Pulmonary artery endothelial cell (primary cell): ENCODE results near the gene CYB5A. TPM values are rescaled to one million over a fixed set of nuclear protein-coding genes. Genes with fewer than 3 reads are reported as not detected.
"Not testable (repeated sequence)": the region's sequence is repeated elsewhere in the genome, so short reads cannot be mapped to it uniquely, and the experiment has no call there.

Experiments
- DNase-seq: peaks from one replicate; pipeline ENCODE4 v3.0.0-alpha.2; 2011; ENCODE audit warnings: low read depth, low spot score
- total RNA-seq: library from RNA; depleted of rRNA; stranded (reverse); fragments of >200 nt; gene quantifications from 2 replicates; pipeline ENCODE4 v1.2.3, GENCODE V29; 2014

CYB5A gene
- total RNA-seq, 1 donor from 2014 or later = 63.8 TPM

- DNase-seq = no peak
Measured at GRCh38 chr18:74299162-74299561, 7.4 kb upstream of the CYB5A start.

DNA sequence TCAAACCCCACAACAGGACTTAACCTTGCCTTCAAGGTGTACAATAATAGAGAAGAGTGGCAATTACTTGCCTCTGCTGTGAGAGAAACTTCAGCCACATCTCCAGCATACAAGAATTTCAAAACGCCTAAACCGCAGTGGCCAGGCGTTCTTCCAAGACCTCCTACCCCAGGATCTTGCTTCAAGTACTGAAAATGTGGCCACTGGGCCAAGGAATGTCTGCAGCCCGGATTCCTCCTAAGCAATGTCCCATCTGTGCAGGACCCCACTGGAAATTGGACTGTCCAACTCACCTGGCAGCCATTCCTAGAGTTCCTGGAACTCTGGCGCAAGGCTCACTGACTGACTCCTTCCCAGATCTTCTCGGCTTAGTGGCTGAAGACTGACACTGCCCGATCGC lies 2.8 kb upstream of the CYB5A start:
- DNase-seq = no peak

DNA sequence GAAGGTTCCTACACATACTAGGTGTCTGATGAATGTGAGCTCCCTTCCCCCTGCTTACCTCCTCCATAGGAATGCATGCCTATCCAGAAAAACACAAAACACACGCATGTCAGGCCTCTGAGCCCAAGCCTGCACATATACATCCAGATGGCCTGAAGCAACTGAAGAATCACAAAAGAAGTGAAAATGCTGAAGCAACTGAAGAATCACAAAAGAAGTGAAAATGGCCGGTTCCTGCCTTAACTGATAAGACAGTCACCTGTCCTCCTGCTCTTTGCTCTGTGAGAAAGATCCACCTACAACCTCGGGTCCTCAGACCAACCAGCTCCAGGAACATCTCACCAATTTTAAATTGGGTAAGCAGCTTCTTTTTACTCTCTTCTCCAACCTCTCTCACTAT lies 1.2 kb upstream of the CYB5A start:
- not testable (repeated sequence) for DNase-seq

DNA sequence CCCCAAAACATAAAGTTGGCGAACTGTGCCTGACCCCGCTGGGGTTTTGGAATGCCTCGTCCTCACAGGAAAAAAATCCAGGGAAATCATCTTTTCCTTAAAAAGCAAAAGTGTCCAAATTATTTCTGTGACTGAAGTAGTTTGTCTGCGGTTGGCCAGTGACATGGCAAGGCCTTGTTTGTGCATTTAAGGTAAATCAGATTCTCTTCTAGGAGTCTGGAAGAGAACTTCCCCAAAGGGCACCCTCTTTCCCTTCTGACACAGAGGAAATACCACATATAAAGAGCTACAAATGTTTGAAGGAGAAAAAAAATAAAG lies 737 bp upstream of the CYB5A start:
- no peak for DNase-seq

DNA sequence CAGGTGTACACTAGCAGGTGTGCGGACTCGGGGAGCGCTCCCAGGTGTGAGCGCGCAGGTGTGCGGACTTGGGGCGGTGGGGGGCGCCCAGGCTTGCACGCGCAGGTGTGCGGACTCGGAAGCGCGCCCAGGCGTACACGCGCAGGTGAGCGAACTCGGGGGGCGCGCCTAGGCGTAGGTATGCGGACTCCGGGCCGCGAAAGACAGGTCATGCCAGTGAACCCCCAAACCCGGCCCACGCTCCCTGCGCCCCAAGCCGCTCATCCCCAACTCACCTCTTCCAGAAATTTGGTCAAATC lies 342 bp downstream of the CYB5A start:
- no peak for DNase-seq

GRCh38 chr18:74290794-74291471 lies 830 bp downstream of the CYB5A start:
- DNase-seq = no peak

- no peak for DNase-seq
Measured at GRCh38 chr18:74290021-74290420, 1.7 kb downstream of the CYB5A start.

DNA sequence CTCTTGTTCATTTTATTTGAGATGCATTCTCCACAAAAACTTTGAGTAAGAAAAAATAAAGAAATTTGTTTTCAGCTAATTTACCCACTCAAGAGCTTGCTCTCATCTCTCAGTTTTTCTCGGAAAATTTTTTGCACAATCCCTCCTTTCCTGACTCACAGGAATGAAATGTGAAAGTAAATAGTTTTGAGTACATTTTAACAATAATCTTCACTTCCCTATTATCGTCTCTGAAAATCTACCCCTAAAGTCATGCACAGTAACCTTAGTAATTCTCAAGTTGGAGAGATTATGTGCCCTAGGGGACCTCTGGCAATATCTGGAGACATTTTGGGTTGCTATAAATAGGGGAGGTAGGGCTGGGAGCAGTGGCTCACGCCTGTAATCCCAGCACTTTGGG lies 2.6 kb downstream of the CYB5A start:
- no peak for DNase-seq

- DNase-seq = no peak
Measured at GRCh38 chr18:74288730-74289129, 3.0 kb downstream of the CYB5A start.

DNA sequence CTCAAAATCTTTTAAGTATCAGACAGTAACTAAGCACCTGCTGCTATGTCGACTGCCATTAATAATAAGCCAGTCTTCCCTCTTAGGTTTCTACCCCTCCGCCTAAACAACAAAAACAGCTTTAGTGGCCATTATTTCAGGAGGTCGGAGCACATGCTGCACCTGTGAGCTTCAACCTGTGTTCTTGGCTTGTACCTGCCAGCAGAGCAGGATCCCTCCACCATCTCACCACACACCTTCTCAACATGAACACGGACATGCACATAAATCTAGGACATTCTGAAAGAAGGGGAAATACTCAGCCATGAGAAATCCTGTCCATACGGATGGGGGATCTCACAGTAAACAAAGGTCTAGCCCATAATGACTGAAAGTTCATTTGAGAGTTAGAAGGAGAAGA lies 3.7 kb downstream of the CYB5A start:
- DNase-seq = no peak

- DNase-seq = no peak
Measured at GRCh38 chr18:74286856-74287255, 4.9 kb downstream of the CYB5A start.

- no peak for DNase-seq
Measured at GRCh38 chr18:74286106-74286855, 5.5 kb downstream of the CYB5A start.

GRCh38 chr18:74285583-74285982 lies 6.2 kb downstream of the CYB5A start:
- DNase-seq = not testable (repeated sequence)

- no peak for DNase-seq
Measured at GRCh38 chr18:74284980-74285355, 6.8 kb downstream of the CYB5A start.

DNA sequence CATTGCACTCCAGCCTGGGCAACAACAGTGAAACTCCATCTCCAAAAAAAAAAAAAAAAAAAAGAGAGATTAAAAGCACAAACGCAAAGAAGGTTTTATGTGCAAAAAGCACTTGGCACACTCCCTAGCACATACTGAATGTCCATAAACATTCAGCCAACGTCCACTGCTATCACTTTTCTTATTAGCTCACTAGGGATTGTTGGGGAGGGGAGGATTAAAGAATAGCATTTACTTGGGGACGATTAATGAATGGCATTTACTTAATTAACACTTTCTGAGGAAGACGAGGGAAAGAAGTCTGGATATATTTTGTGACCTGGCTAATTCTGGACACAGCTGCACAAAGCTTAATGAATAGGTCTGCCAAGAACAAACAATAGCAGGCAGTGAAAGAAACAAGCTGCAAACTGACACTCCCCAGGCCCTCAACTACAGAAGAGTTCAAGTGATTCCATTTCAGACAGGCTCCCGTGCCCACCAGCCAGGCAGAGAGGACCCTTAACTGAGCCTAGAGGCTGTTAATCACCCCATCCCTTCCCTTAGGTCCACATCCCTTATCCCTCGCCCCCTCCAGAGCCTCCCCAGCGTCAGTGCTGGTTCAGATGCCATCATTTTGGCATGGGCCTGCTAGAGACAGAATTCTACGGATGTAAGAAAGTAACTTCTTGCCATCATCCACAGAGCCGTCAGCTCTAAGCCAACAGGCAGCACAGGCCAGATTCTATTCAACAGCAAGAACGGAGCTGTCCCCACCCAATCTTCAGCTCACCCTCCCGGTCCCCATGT lies 7.4 kb downstream of the CYB5A start:
- no peak for DNase-seq

DNA sequence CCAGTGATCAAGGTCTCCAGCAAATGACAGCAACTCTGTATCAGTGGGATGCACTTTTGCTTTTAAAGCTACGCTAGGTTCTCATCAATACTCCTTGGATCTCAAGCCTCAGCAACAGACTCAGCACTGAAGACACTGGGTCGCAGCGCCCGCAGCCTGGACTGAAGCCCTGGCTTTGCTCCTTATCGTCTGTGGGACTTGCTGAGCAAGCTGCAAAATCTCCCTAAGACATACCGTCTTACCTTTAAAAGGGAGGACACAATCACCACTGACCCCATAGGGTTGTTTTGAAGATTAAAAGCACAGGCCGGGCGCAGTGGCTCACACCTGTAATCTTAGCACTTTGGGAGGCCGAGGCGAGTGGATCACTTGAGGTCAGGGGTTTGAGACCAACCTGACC lies 8.1 kb downstream of the CYB5A start:
- DNase-seq = no peak

DNA sequence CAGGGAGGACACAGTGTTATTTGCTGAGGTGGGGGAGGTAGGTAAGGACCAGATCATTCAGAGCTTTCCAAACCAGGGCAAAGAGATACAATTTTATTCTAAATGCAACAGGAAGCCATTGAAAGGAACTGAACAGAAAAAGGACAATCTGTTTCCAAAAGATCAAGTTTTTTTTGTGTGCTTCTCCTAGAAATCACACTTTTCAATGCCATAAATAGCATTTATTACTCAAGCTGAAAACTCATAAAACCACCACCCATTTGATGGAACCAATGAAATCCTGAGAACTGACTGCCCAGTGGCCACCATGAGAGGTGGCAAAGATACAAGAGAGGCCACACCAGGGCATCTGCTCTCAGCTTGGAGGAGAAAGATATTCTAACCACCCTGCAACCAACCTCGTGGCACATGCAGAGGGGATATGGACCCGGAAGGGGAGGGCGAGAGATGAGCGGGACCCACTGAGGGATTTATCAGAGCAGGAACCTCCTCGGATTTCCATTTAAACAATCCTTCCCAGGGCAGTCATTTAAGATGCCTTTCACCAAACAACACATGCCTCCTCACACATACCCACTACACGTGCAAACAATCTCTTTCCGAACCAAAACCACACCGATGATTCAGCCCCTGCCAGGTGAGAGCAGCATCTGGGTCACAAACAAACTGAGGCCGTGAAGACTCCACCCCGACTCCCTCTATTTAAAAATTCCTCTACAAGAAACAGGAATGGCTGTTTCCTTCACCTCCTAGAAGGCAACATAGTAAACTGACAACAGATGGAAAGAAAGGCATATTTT lies 8.8 kb downstream of the CYB5A start:
- DNase-seq = no peak

- no peak for DNase-seq
Measured at GRCh38 chr18:74281980-74282754, 9.6 kb downstream of the CYB5A start.

- DNase-seq = no peak
Measured at GRCh38 chr18:74281011-74281979, 10.5 kb downstream of the CYB5A start.

DNA sequence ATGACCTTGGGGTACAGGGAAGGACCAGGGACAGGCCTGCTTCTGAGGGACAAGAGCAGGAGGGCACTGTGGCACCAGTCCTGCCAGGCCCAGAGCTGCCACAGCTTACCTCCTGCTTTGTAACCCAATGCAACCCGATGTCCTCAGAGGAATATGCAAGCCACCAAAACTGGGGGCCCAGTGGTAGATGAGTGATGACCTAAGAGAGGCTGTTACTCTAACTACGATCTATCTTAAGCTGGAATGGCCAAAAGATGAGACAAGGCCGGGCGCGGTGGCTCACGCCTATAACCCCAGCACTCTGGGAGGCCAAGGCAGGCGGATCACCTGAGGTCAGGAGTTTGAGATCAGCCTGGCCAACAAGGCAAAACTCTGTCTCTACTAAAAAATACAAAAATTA lies 12.8 kb downstream of the CYB5A start:
- no peak for DNase-seq
